SK-N-MC (cell line): ENCODE data around the gene NEK6.

Experiments
- DNase-seq: peaks from one replicate; pipeline ENCODE4 v3.0.0-alpha.2; 2011; ENCODE audit warnings: low read depth, low spot score
- H3K27ac ChIP-seq: fragments of 200-600 bp; sonication (generic); 2 replicates; pipeline ENCODE4 v1.5.1; 2016; ENCODE audit warnings: mixed run types
- H3K36me3 ChIP-seq: fragments of 200-600 bp; sonication (generic); 2 replicates; pipeline ENCODE4 v1.6.1; 2017; ENCODE audit warnings: antibody characterized with exemption, low read length, mixed read lengths; ENCODE audit not compliant: insufficient read depth
- H3K4me3 ChIP-seq: fragments of 200-600 bp; sonication (generic); 2 replicates; pipeline ENCODE4 v1.5.1; 2016
- H3K9ac ChIP-seq: fragments of 200-600 bp; sonication (generic); 2 replicates; pipeline ENCODE4 v1.8.0; 2017; ENCODE audit warnings: mixed run types, mixed read lengths; ENCODE audit not compliant: insufficient read length
- H3K9me3 ChIP-seq: fragments of 200-600 bp; sonication (generic); 2 replicates; pipeline ENCODE4 v1.6.1; 2017; ENCODE audit warnings: low read depth, mild to moderate bottlenecking, antibody characterized with exemption, low read length, moderate library complexity, mixed read lengths
- EZH2 ChIP-seq: fragments of 200-600 bp; sonication (generic); IDR thresholded peaks from one replicate; pipeline ENCODE4 v1.6.1; 2017; ENCODE audit warnings: antibody characterized with exemption
- FOXP2 ChIP-seq: optimal IDR thresholded peaks from 2 replicates; pipeline ENCODE3; 2011; ENCODE audit warnings: mild to moderate bottlenecking, moderate library complexity; ENCODE audit not compliant: insufficient read depth; ENCODE audit errors: extremely low read length, control extremely low read depth
- POLR2AphosphoS5 ChIP-seq: IDR thresholded peaks from 2 replicates; pipeline ENCODE4 v1.6.1; 2012; ENCODE audit warnings: mild to moderate bottlenecking, low read depth, low read length, borderline replicate concordance

NEK6 gene

DNA sequence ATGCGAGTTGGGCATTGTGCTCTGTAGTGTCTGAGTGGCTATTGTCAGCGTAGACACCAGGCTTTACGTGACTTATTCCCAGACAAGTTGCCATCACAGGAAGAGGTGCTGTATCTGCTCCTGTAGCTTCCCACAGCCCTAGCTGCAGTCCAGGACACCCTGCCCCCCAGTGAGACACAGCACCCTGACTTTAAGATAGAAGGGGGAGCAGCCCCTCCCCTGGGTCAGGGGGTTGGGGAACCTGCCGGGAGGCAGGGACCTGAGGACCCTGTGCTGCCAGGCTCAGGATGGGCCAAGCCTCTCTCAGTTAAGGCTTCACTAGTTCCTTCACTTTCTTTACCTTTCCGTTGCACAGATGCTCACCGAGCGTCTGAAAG lies 75.4 kb downstream of the NEK6 start:
- DNase-seq: no peak
- Histone ChIP-seq H3K9me3 (no peaks in the 10 kb centered on the region), H3K9ac (no peak overlapping the region), H3K4me3 (no peak overlapping the region), H3K36me3 (peaks cover 10% of the 10 kb centered on the region), H3K27ac (no peak overlapping the region)
- TF ChIP-seq EZH2: no peak
- no peak for TF ChIP-seq POLR2AphosphoS5
- TF ChIP-seq FOXP2: no peak

DNA sequence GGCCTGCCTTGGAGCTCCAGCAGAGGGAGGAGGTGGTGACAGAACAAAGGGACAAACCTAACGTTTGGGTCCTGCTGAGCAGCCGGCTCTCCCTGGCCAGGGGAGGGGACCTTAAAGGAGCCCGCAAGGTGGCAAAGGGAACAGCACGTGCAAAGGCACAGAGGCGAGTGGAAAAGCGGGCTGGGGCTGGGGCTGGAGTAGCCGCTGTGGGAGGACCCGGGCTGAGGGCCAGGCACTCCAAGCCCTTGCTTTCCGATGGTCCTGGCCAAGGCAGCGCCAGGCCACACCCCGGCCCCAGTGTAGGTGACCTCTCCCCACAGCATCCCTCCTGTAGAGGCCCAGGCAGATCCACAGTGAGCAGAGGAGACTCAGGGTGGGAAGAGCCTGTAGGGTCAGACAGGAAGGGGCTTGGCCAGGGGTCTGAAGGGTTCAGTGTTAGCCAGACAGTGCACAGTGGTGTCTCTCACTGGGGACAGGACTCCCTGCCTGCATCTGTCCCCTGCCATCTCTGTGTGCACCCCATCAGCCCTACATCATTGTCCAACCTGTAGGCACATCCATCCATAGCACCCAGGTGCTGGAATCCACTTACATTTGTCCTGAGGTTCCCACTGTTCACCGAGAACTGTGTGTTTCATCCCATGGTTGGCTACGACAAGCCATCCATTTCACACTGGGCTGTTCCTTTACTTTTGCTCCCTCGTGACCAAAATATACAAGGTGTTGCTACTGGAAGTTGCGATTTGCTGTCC lies 77.0 kb downstream of the NEK6 start:
- no peak overlapping the region for H3K4me3 ChIP-seq
- no peak for TF ChIP-seq EZH2
- no peak for TF ChIP-seq POLR2AphosphoS5
- TF ChIP-seq FOXP2: no peak
- no peak overlapping the region for H3K27ac ChIP-seq
- peaks cover 10% of the 10 kb centered on the region for H3K36me3 ChIP-seq
- no peak overlapping the region for H3K9ac ChIP-seq
- DNase-seq: no peak
- no peaks in the 10 kb centered on the region for H3K9me3 ChIP-seq

DNA sequence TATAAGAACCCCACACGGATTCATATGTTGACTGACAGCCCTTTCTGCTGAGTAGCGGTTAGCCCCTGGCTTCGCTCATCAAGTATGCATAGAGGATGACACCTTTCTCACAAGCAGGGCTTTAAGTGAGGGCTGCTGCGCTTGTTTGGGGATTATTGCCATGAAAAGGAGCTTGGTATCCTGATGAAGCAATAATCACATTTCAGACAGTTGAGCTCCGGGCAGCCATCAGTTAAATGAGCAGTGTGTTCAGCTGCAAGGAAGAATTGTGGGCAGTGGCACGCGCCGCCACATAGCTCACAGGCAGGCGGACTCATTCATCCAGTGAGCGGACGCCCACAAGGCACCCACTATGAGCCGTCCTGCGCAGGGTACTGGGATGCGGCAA lies 77.6 kb downstream of the NEK6 start:
- Histone ChIP-seq H3K9me3 (no peaks in the 10 kb centered on the region), H3K36me3 (peaks cover 10% of the 10 kb centered on the region), H3K9ac (no peak overlapping the region), H3K27ac (no peak overlapping the region), H3K4me3 (no peak overlapping the region)
- TF ChIP-seq EZH2 (no peak), POLR2AphosphoS5 (no peak), FOXP2 (no peak)
- no peak for DNase-seq

DNA sequence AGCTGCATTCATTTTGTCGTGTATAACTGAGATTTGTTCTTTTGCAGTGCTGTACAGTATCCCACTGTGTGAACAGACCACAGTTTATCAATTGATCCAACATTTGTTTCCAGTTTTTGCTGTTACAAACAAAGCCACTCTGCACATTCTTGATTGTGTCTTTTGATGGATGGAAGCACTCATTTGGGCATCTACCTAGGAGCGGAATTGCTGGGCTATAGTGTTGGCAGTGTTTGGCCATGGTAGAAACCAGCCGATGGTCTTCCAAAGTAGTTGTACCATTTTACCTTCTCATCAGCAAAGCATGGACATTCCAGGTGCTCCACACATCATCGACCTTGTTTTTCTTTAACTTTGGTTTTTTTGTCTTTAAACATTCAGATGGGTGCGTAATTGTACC lies 79.8 kb downstream of the NEK6 start:
- H3K9ac ChIP-seq: no peak overlapping the region
- no peak for TF ChIP-seq FOXP2
- TF ChIP-seq EZH2: no peak
- no peak for TF ChIP-seq POLR2AphosphoS5
- no peak overlapping the region for H3K27ac ChIP-seq
- no peak for DNase-seq
- H3K36me3 ChIP-seq: peaks cover 10% of the 10 kb centered on the region
- H3K9me3 ChIP-seq: no peaks in the 10 kb centered on the region
- H3K4me3 ChIP-seq: no peak overlapping the region

DNA sequence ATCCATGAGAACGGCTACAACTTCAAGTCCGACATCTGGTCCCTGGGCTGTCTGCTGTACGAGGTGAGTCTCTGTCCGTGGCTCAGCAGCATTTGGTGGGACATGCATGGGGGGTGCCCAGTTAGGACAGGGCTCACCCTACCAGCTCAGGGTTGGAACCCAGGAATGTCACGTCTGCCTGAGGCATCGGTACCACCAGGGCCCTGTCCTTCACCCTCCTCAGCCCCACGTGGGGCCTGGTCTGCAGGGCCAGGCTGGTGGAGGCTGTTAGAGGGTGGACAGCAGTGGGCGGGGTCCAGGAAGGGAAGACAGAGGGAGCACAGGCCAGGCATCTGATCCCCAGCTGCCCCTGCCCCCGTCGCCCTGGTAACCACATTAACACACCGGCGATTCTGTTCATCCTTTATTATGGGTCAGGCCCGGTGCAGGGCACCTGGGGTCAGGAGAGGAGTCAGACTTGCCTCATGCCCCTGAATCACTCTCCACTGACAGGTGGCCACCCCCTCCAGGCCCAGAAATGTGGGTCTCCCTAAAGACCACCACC lies 81.9 kb downstream of the NEK6 start:
- no peak overlapping the region for H3K4me3 ChIP-seq
- no peak for DNase-seq
- H3K9me3 ChIP-seq: no peaks in the 10 kb centered on the region
- H3K36me3 ChIP-seq: peaks cover 10% of the 10 kb centered on the region
- H3K9ac ChIP-seq: no peak overlapping the region
- no peak overlapping the region for H3K27ac ChIP-seq
- TF ChIP-seq FOXP2 (no peak), POLR2AphosphoS5 (no peak), EZH2 (no peak)

DNA sequence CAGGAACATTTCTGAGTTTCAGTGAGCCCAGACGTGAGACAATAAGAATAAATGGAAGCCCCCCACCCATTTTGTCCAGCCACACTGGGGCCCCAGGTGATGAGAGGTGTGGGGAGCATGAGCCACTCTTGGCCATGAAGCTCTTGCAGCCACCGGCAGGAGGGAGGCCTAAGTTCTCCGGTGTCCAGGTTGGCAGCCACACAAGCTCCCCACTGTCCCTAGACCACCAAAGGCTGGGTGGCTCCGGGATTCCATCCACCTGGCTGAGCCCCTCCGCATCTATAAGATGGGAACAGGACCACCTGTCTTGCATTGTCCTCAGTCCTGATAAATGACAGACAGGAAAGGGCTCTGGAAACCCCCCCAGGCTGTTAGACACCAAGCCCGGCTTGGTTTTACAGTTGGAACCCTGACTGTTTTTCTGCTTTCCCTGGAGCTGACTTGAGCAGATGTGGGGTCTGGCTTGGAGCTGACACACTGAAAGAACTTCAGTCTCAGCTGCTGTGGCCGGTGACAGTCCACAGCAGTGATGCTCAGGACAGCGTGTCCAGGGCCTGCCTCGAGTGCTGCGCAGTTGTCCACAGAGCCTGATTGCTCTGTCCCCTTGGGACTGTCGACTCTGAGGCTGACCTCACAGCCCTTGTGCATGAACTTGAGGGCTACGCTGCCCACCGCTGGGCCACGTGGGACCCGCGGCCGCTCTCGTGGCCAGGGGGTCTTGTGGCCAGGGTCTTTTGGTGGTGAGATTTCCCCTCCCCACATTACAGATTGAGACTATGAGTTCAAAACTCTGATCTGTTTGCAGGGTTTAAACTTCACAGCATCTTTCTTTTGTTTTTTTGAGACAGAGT lies 82.7 kb downstream of the NEK6 start:
- H3K36me3 ChIP-seq: peaks cover 10% of the 10 kb centered on the region

DNA sequence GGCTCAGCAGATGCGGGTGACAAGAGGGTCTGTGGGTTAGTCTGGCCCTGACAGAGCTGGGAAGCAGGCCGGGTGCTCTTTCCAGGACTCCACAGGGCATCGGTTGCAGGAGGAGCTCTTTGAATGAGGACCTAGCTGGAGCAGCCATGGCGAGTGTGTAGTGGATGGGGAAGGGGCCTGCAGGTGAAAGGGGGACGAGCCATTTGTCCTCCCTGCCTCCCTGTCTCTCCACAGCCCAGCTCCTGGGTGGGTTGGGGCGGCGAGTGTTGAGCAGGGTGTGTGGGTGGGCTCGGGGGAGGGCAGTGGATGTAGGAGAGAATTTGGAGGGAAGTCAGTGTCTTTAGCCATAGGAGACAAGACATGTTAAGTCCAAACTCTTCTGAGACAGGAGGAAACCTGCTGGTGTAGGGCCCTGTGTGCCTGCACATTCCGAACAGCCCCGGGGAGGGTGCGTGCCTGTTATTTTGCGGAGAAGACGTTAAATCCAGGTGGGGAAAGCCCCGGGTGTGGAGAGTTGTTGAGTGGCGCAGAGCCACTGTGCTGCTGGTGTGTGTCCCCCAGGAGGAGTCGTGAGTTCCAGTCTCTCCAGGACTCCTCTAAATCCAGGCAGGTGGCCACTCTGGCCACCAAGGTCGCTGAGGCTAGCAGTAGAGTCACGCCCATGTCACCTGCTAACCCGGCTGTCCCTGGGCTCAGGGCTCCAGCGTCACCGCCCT lies 83.9 kb downstream of the NEK6 start:
- DNase-seq: no peak
- Histone ChIP-seq H3K36me3 (peaks cover 10% of the 10 kb centered on the region), H3K27ac (no peak overlapping the region), H3K9me3 (no peaks in the 10 kb centered on the region), H3K4me3 (no peak overlapping the region), H3K9ac (no peak overlapping the region)
- TF ChIP-seq EZH2 (no peak), POLR2AphosphoS5 (no peak), FOXP2 (no peak)

More for the DNA sequence above, 82.7 kb downstream of the NEK6 start:
- no peaks in the 10 kb centered on the region for H3K9me3 ChIP-seq
- H3K27ac ChIP-seq: no peak overlapping the region
- H3K4me3 ChIP-seq: no peak overlapping the region
- no peak for DNase-seq
- H3K9ac ChIP-seq: no peak overlapping the region
- no peak for TF ChIP-seq FOXP2

DNA sequence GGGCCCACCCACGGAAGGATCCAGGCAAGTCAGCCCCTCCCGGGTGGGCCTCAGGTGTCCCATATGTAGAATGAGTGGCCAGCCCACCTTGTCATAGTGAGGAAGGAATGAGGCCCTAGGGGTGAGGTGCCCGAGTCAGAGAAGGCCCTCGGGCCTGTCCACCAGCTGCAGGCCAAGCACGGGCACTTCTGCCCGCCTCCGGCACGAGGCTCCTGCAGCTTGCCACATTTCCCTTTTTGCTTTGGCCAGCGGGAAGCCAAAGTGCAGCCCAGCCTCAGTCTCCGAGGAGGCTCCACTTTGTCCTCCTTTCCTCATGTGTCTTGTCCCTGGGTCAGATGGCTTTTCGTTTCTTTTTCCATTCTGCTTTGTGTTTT lies 84.6 kb downstream of the NEK6 start:
- H3K4me3 ChIP-seq: no peak overlapping the region
- peaks cover 5% of the 10 kb centered on the region for H3K36me3 ChIP-seq
- no peaks in the 10 kb centered on the region for H3K9me3 ChIP-seq
- TF ChIP-seq EZH2 (no peak), POLR2AphosphoS5 (no peak), FOXP2 (no peak)
- H3K27ac ChIP-seq: no peak overlapping the region
- no peak for DNase-seq
- peak overlapping the region; percentile 12 for H3K9ac ChIP-seq
